Smooth muscle cell (in vitro differentiated cells): ENCODE measurements around the gene S100A1. TPM values are rescaled to one million over a fixed set of nuclear protein-coding genes. Genes with fewer than 3 reads are reported as not detected.

Experiments used
- DNase-seq: peaks from one replicate; lab custom pipeline; 2025; ENCODE audit not compliant: unreplicated experiment; lab: John Stamatoyannopoulos, UW
- H2AFZ ChIP-seq: fragments of 200-600 bp; sonication (generic); 2 replicates; pipeline ENCODE4 v1.6.0; 2016; ENCODE audit warnings: antibody characterized with exemption, low read depth, mild to moderate bottlenecking
- H3F3A ChIP-seq: fragments of 200-600 bp; sonication (generic); 2 replicates; pipeline ENCODE4 v1.6.0; 2017; ENCODE audit warnings: antibody characterized with exemption, low read depth
- H3K27ac ChIP-seq: fragments of 200-600 bp; sonication (generic); 2 replicates; pipeline ENCODE4 v1.5.1; 2016; ENCODE audit warnings: low read depth, mild to moderate bottlenecking
- H3K27me3 ChIP-seq: fragments of 200-600 bp; sonication (generic); 2 replicates; pipeline ENCODE4 v1.6.1; 2016; ENCODE audit warnings: low read depth, mild to moderate bottlenecking
- H3K36me3 ChIP-seq: fragments of 200-600 bp; sonication (generic); 2 replicates; pipeline ENCODE4 v1.5.1; 2016; ENCODE audit warnings: low read depth
- H3K4me1 ChIP-seq: fragments of 200-600 bp; sonication (generic); 2 replicates; pipeline ENCODE4 v1.5.1; 2016; ENCODE audit warnings: low read depth
- H3K4me2 ChIP-seq: fragments of 200-600 bp; sonication (generic); 2 replicates; pipeline ENCODE4 v1.6.0; 2016; ENCODE audit warnings: mild to moderate bottlenecking
- H3K4me3 ChIP-seq: fragments of 200-600 bp; sonication (generic); 2 replicates; pipeline ENCODE4 v1.5.1; 2016; ENCODE audit warnings: mild to moderate bottlenecking
- H3K79me2 ChIP-seq: fragments of 200-600 bp; sonication (generic); 2 replicates; pipeline ENCODE4 v1.6.0; 2016; ENCODE audit warnings: low read depth, mild to moderate bottlenecking
- H3K9ac ChIP-seq: fragments of 200-600 bp; sonication (generic); 2 replicates; pipeline ENCODE4 v1.6.0; 2016; ENCODE audit warnings: low read depth
- H3K9me3 ChIP-seq: fragments of 200-600 bp; sonication (generic); replicated peaks from 2 replicates; pipeline ENCODE4 v1.5.1; 2016; ENCODE audit warnings: low read depth
- H4K20me1 ChIP-seq: fragments of 200-600 bp; sonication (generic); 2 replicates; pipeline ENCODE4 v1.6.0; 2016; ENCODE audit warnings: low read depth
- CTCF ChIP-seq: fragments of 200-600 bp; sonication (generic); IDR thresholded peaks from 2 replicates; pipeline ENCODE4 v1.5.1; 2017; ENCODE audit warnings: borderline replicate concordance, mild to moderate bottlenecking, antibody characterized with exemption; ENCODE audit not compliant: insufficient read depth, poor library complexity, severe bottlenecking
- WGBS: methylation state at CpG from one replicate; pipeline ENCODE4 v1.1.7; 2016; ENCODE audit warnings: low lambda C conversion rate; 5-methylcytosine and 5-hydroxymethylcytosine counted together
- polyA plus RNA-seq: library from polyadenylated mRNA; unstranded; fragments of >200 nt; fragmentation: Nextera tagmentation; extraction: Ambion mirVana; gene quantifications from 2 replicates; pipeline ENCODE4 v1.2.1, GENCODE V29; 2016
- total RNA-seq: library from RNA; depleted of rRNA; stranded (reverse); fragments of >200 nt; gene quantifications from 2 replicates; pipeline ENCODE4 v1.2.3, GENCODE V29; 2014

Gene S100A1
- total and polyA plus RNA-seq, 2 experiments from 2014 or later = 1.0 to 8.3 TPM

GRCh38 chr1:153655333-153655732 lies 27.1 kb downstream of the S100A1 start:
- Histone ChIP-seq H3F3A (peaks cover 7% of the 10 kb centered on the region), H3K9ac (no peak overlapping the region), H4K20me1 (no peaks in the 10 kb centered on the region), H3K36me3 (no peaks in the 10 kb centered on the region), H3K4me2 (no peak overlapping the region), H2AFZ (no peak overlapping the region), H3K4me1 (peaks cover 9% of the 10 kb centered on the region), H3K27me3 (no peaks in the 10 kb centered on the region), H3K79me2 (peaks cover 12% of the 10 kb centered on the region), H3K4me3 (no peak overlapping the region), H3K9me3 (no peaks in the 10 kb centered on the region), H3K27ac (no peak overlapping the region)
- no peak for TF ChIP-seq CTCF
- no peak for DNase-seq
- 87% methylated on average over 3 of the region's 3 CpGs for WGBS

GRCh38 chr1:153658400-153659174 lies 30.4 kb downstream of the S100A1 start, which contains the start of gene SNAPIN:
TSS of gene SNAPIN (plus strand) at chr1:153658703. CDS start at chr1:153658744, 41 bp downstream.
- H3K4me2 ChIP-seq = peak within 1 kb of the TSS; percentile 94
- peak within 1 kb of the TSS; percentile 63 for H3K9ac ChIP-seq
- 4% methylated on average over 52 of the region's 53 CpGs for WGBS
- H3K79me2 ChIP-seq = peaks cover 12% of the 10 kb centered on the region
- peak within 1 kb of the TSS; percentile 91 for H3K4me3 ChIP-seq
- peak within 1 kb of the TSS; percentile 88 for H2AFZ ChIP-seq
- no peak for TF ChIP-seq CTCF
- peaks cover 9% of the 10 kb centered on the region for H3K4me1 ChIP-seq
- H3K36me3 ChIP-seq = peaks cover 7% of the 10 kb centered on the region
- peaks cover 29% of the 10 kb centered on the region for H3F3A ChIP-seq
- no peaks in the 10 kb centered on the region for H3K27me3 ChIP-seq
- no peaks in the 10 kb centered on the region for H3K9me3 ChIP-seq
- H4K20me1 ChIP-seq = no peaks in the 10 kb centered on the region
- H3K27ac ChIP-seq = peak within 1 kb of the TSS; percentile 25
- DNase-seq = peak; percentile 80

GRCh38 chr1:153659175-153659534 lies 30.9 kb downstream of the S100A1 start:
- Histone ChIP-seq H3K9ac (peak overlapping the region; percentile 63), H3K4me3 (peak overlapping the region; percentile 91), H4K20me1 (no peaks in the 10 kb centered on the region), H3K36me3 (peaks cover 7% of the 10 kb centered on the region), H3F3A (peaks cover 34% of the 10 kb centered on the region), H3K27me3 (no peaks in the 10 kb centered on the region), H3K4me1 (peaks cover 9% of the 10 kb centered on the region), H2AFZ (no peak overlapping the region), H3K9me3 (no peaks in the 10 kb centered on the region), H3K4me2 (peak overlapping the region; percentile 94), H3K79me2 (peaks cover 12% of the 10 kb centered on the region), H3K27ac (no peak overlapping the region)
- TF ChIP-seq CTCF = no peak
- 60% methylated on average over 8 of the region's 8 CpGs for WGBS
- no peak for DNase-seq

- peak overlapping the region; percentile 91 for H3K4me3 ChIP-seq
- H2AFZ ChIP-seq = no peak overlapping the region
- WGBS = 85% methylated on average over 9 of the region's 9 CpGs
- TF ChIP-seq CTCF = no peak
- H3K4me1 ChIP-seq = peaks cover 9% of the 10 kb centered on the region
- no peaks in the 10 kb centered on the region for H3K9me3 ChIP-seq
- peak overlapping the region; percentile 94 for H3K4me2 ChIP-seq
- peaks cover 8% of the 10 kb centered on the region for H3K36me3 ChIP-seq
- peak overlapping the region; percentile 7 for H3K27ac ChIP-seq
- no peak overlapping the region for H3K9ac ChIP-seq
- no peaks in the 10 kb centered on the region for H3K27me3 ChIP-seq
- no peak for DNase-seq
- peaks cover 12% of the 10 kb centered on the region for H3K79me2 ChIP-seq
- H4K20me1 ChIP-seq = no peaks in the 10 kb centered on the region
- peaks cover 39% of the 10 kb centered on the region for H3F3A ChIP-seq
Observed at GRCh38 chr1:153659656-153660055, 31.4 kb downstream of the S100A1 start.
